ENCODE results near the gene MAD1L1.
"Not testable (repeated sequence)": the region's sequence is repeated elsewhere in the genome, so short reads cannot be mapped to it uniquely, and the experiment has no call there.

The MAD1L1 gene

GRCh38 chr7:2065528-2065927 lies 167.2 kb downstream of the MAD1L1 start:
- no peak for TF ChIP-seq CTCF (IDR thresholded peaks at IDR 0.05; ENCODE audit: borderline replicate concordance, insufficient read depth, low read depth, low read length)
- no peak overlapping the region for H3K4me3 ChIP-seq (ENCODE audit: low read depth, low read length)

- TF ChIP-seq CTCF (IDR thresholded peaks at IDR 0.05; ENCODE audit: borderline replicate concordance, insufficient read depth, low read depth, low read length) = no peak
Measured at GRCh38 chr7:2063563-2064260, 169.0 kb downstream of the MAD1L1 start.

GRCh38 chr7:2062648-2063047 lies 170.1 kb downstream of the MAD1L1 start:
- no peak overlapping the region for H3K4me3 ChIP-seq (ENCODE audit: low read depth, low read length)
- TF ChIP-seq CTCF (IDR thresholded peaks at IDR 0.05; ENCODE audit: borderline replicate concordance, insufficient read depth, low read depth, low read length) = no peak

More at GRCh38 chr7:2063563-2064260, 169.0 kb downstream of the MAD1L1 start:
- H3K4me3 ChIP-seq (ENCODE audit: low read depth, low read length) = no peak overlapping the region

- no peak for TF ChIP-seq CTCF (IDR thresholded peaks at IDR 0.05; ENCODE audit: borderline replicate concordance, insufficient read depth, low read depth, low read length)
- no peak overlapping the region for H3K4me3 ChIP-seq (ENCODE audit: low read depth, low read length)
Measured at GRCh38 chr7:2060701-2061100, 172.0 kb downstream of the MAD1L1 start.

GRCh38 chr7:2059964-2060700 lies 172.6 kb downstream of the MAD1L1 start:
- TF ChIP-seq CTCF (IDR thresholded peaks at IDR 0.05; ENCODE audit: borderline replicate concordance, insufficient read depth, low read depth, low read length) = no peak
- H3K4me3 ChIP-seq (ENCODE audit: low read depth, low read length) = no peak overlapping the region

GRCh38 chr7:2058246-2058645 lies 174.5 kb downstream of the MAD1L1 start:
- not testable (repeated sequence) for H3K4me3 ChIP-seq (ENCODE audit: low read depth, low read length)

- no peak overlapping the region for H3K4me3 ChIP-seq (ENCODE audit: low read depth, low read length)
- no peak for TF ChIP-seq CTCF (IDR thresholded peaks at IDR 0.05; ENCODE audit: borderline replicate concordance, insufficient read depth, low read depth, low read length)
Measured at GRCh38 chr7:2055956-2056355, 176.8 kb downstream of the MAD1L1 start.
